Endodermal cell (in vitro differentiated cells): ENCODE measurements around the gene VSIG10. TPM values are rescaled to one million over a fixed set of nuclear protein-coding genes. Genes with fewer than 3 reads are reported as not detected.

Experiments
- DNase-seq: peaks from one replicate; pipeline ENCODE4 v3.0.0-alpha.2; 2017
- H3K27ac ChIP-seq: 2 replicates; pipeline ENCODE4 v1.5.1; 2013; ENCODE audit warnings: mild to moderate bottlenecking, low read depth, low read length, moderate library complexity
- H3K27me3 ChIP-seq: 2 replicates; pipeline ENCODE4 v1.6.1; 2013; ENCODE audit warnings: mild to moderate bottlenecking, low read length, moderate library complexity; ENCODE audit not compliant: insufficient read depth, control insufficient read depth, poor library complexity, severe bottlenecking
- H3K36me3 ChIP-seq: 2 replicates; pipeline ENCODE4 v1.7.0; 2013; ENCODE audit warnings: mild to moderate bottlenecking, low read length, moderate library complexity; ENCODE audit not compliant: control insufficient read depth, insufficient read depth
- H3K4me1 ChIP-seq: one replicate; pipeline ENCODE4 v1.7.0; 2013; ENCODE audit warnings: low read length; ENCODE audit not compliant: control insufficient read depth, insufficient read depth
- H3K4me3 ChIP-seq: 2 replicates; pipeline ENCODE4 v1.5.1; 2013; ENCODE audit warnings: mild to moderate bottlenecking, low read length, moderate library complexity
- H3K9ac ChIP-seq: 2 replicates; pipeline ENCODE4 v1.6.1; 2013; ENCODE audit warnings: mild to moderate bottlenecking, low read length, moderate library complexity; ENCODE audit not compliant: poor library complexity, severe bottlenecking; ENCODE audit errors: extremely low read depth
- H3K9me3 ChIP-seq: 2 replicates; pipeline ENCODE4 v1.6.1; 2013; ENCODE audit warnings: mild to moderate bottlenecking, low read length, moderate library complexity; ENCODE audit not compliant: control insufficient read depth
- H3K27ac Mint-ChIP-seq: 2 replicates; pipeline ENCODE4 v1.8.0; 2020; ENCODE audit warnings: mixed read lengths
- H3K27me3 Mint-ChIP-seq: 2 replicates; pipeline ENCODE4 v1.8.0; 2021; ENCODE audit warnings: mild to moderate bottlenecking, mixed read lengths; ENCODE audit not compliant: insufficient read depth
- H3K36me3 Mint-ChIP-seq: 2 replicates; pipeline ENCODE4 v1.8.0; 2020; ENCODE audit warnings: low read depth, mixed read lengths
- H3K4me1 Mint-ChIP-seq: 2 replicates; pipeline ENCODE4 v1.8.0; 2020; ENCODE audit warnings: mixed read lengths
- H3K4me3 Mint-ChIP-seq: 2 replicates; pipeline ENCODE4 v1.8.0; 2020; ENCODE audit warnings: mild to moderate bottlenecking, moderate library complexity, mixed read lengths
- H3K9me3 Mint-ChIP-seq: 2 replicates; pipeline ENCODE4 v1.8.0; 2020; ENCODE audit warnings: mild to moderate bottlenecking, mixed read lengths
- CTCF ChIP-seq: fragments of 200-600 bp; sonication (generic); conservative IDR thresholded peaks from 2 replicates; pipeline ENCODE4 v1.5.0; 2021; ENCODE audit warnings: antibody characterized with exemption, mild to moderate bottlenecking
- WGBS, 2 experiments: methylation state at CpG; one replicate each; pipeline versions ENCODE4 v1.1.5 to v1.1.7; 2013; ENCODE audit warnings: missing lambda C conversion rate in 2 of 2, mixed read lengths in 1 of 2; ENCODE audit not compliant: insufficient coverage in 1 of 2, insufficient read length in 1 of 2; 5-methylcytosine and 5-hydroxymethylcytosine counted together
- total RNA-seq, 2 donors: library from RNA; stranded (reverse); fragmentation: NEBNext Ultra II Directional in 1 of 2; extraction: Animal tissue kit (Norgen Biotek cat#: 25700) in 1 of 2; gene quantifications; 2 replicates in 1 of 2; 3 replicates in 1 of 2; pipeline ENCODE4 v1.2.1, GENCODE V29; 2021

VSIG10 gene
- total RNA-seq, 2 donors from 2014 or later, result 35.4 to 43.8 TPM

GRCh38 chr12:118058881-118059280, 44.9 kb downstream of the VSIG10 start:
- H3K27ac ChIP-seq, result no peak overlapping the region
- H3K27me3 ChIP-seq, result no peaks in the 10 kb centered on the region
- H3K4me3 ChIP-seq, result peak overlapping the region; percentile 91
- TF ChIP-seq CTCF, result no peak
- peaks cover 6% of the 10 kb centered on the region for H3K4me1 ChIP-seq
- no peaks in the 10 kb centered on the region for H3K9me3 Mint-ChIP-seq
- H3K36me3 Mint-ChIP-seq, result peaks cover 20% of the 10 kb centered on the region
- peak overlapping the region; percentile 62 for H3K9ac ChIP-seq
- H3K27me3 Mint-ChIP-seq, result no peaks in the 10 kb centered on the region
- no peak for DNase-seq
- no peaks in the 10 kb centered on the region for H3K9me3 ChIP-seq
- peaks cover 4% of the 10 kb centered on the region for H3K36me3 ChIP-seq
- peaks cover 34% of the 10 kb centered on the region for H3K4me1 Mint-ChIP-seq
- peak overlapping the region; percentile 42 for H3K27ac Mint-ChIP-seq
- 90 to 93% methylated on average over 6 to 8 of the region's 8 CpGs for WGBS, 2 experiments
- H3K4me3 Mint-ChIP-seq, result peak overlapping the region; percentile 83

GRCh38 chr12:118058227-118058626, 45.6 kb downstream of the VSIG10 start:
- 93 to 95% methylated on average over 7 of the region's 7 CpGs for WGBS, 2 experiments
- TF ChIP-seq CTCF, result no peak
- H3K36me3 Mint-ChIP-seq, result peaks cover 21% of the 10 kb centered on the region
- Histone ChIP-seq H3K4me1 (no peaks in the 10 kb centered on the region), H3K4me3 (no peak overlapping the region), H3K9me3 (no peaks in the 10 kb centered on the region), H3K36me3 (peaks cover 9% of the 10 kb centered on the region), H3K9ac (no peak overlapping the region), H3K27me3 (no peaks in the 10 kb centered on the region), H3K27ac (no peak overlapping the region)
- H3K4me1 Mint-ChIP-seq, result peaks cover 31% of the 10 kb centered on the region
- DNase-seq, result no peak
- no peaks in the 10 kb centered on the region for H3K27me3 Mint-ChIP-seq
- H3K27ac Mint-ChIP-seq, result no peak overlapping the region
- no peak overlapping the region for H3K4me3 Mint-ChIP-seq
- H3K9me3 Mint-ChIP-seq, result no peaks in the 10 kb centered on the region

- Mint-ChIP-seq H3K27me3 (no peaks in the 10 kb centered on the region), H3K27ac (peak overlapping the region; percentile 18), H3K9me3 (no peaks in the 10 kb centered on the region), H3K4me1 (peaks cover 27% of the 10 kb centered on the region), H3K36me3 (peaks cover 35% of the 10 kb centered on the region), H3K4me3 (no peak overlapping the region)
- Histone ChIP-seq H3K9ac (no peak overlapping the region), H3K27me3 (no peaks in the 10 kb centered on the region), H3K36me3 (peaks cover 23% of the 10 kb centered on the region), H3K27ac (no peak overlapping the region), H3K4me3 (no peak overlapping the region), H3K4me1 (no peaks in the 10 kb centered on the region), H3K9me3 (no peaks in the 10 kb centered on the region)
- WGBS, 2 experiments, result 94 to 99% methylated on average over 9 to 13 of the region's 13 CpGs
- no peak for TF ChIP-seq CTCF
- no peak for DNase-seq
Observed at GRCh38 chr12:118055865-118056773, 47.7 kb downstream of the VSIG10 start.
